Hematopoietic multipotent progenitor cell treated with erythropoietin and hydrocortisone succinate and interleukin-3 and kit ligand, for 8 days (in vitro differentiated cells): Measurements from ENCODE around the gene GPD2.

Source experiments
- DNase-seq: peaks from one replicate; pipeline ENCODE4 v3.0.0-alpha.2; 2015

Gene GPD2

DNA sequence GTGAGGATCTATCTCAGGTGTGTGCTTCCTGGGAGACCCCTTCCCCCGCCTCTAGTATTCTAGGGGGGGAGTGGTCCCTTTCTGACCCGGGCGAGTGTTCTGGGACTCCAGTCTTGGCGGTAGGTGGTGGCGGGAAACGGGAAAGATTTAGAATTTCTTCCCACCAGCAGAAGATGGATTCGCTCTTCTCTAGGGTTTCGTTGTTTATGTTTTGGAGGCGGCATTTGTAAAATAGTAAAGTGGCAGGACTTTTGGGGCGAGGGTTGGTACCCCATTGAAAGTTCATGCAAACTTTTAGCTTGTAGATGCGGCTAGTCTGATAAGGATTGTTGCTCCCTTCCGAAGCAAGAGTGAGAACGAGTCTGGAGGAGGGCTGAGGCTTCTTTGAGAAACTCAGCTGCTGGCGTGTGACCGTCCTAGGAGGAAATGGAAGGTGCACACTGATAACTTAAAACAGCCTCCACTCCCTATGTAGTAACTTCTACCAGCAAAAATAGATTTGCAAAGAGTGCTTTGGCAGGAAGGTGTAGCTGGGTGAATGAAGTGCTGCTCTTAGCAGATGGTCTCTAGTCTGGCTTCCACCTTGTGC is 412 bp downstream of the GPD2 start:
- peak; percentile 79 for DNase-seq

DNA sequence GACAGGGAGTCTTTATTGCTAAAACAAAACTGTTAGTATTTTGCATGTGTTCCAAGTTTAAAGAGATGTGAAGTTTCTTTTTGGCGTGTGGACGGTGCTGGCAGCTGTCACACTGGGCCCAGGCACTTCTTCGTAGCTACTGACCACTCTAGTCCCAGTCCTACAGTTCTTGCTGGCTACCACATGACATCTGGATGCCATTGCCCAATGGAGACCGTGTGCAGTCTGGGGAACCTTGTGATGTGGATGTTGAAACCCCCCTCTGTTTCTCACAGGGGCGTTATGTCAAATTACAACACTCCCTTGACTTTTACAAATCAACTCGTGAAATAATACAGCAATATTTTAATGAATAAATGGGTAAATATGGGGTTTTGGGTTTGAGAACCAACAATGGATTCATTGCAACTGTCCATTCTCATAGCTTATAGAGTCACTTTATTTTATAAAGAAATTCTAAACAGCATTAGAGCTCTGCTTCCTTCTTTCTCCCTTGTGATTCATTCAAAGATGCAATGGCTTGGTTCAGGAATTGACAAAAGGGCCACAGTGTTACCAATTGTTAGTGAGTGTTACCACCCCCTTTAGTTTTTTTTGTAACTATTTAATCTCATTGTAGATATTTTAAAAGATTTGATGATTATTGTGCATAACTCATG is 1.2 kb downstream of the GPD2 start:
- peak; percentile 33 for DNase-seq

DNA sequence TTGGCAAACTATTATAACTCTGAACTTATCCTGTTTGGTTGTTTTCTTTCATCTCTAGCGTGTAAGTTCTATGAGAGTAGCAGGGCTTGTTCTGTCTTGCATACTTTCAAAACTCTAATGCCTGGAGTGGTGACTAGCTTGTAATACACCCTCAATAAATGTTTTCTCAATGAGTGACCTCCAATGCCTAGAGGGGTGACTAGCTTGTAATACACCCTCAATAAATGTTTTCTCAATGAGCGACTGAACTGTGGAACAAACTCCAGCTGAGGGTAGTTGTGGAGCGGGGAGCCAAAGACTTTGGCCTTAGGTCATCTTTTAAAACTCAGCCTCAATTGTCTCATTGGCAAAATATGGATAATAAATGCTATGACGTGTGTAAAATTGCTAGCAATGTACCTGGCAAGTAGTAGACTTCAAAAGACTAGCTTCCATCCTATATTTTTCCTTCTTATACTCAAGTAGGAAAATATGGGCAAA is 1.8 kb downstream of the GPD2 start:
- DNase-seq: no peak

DNA sequence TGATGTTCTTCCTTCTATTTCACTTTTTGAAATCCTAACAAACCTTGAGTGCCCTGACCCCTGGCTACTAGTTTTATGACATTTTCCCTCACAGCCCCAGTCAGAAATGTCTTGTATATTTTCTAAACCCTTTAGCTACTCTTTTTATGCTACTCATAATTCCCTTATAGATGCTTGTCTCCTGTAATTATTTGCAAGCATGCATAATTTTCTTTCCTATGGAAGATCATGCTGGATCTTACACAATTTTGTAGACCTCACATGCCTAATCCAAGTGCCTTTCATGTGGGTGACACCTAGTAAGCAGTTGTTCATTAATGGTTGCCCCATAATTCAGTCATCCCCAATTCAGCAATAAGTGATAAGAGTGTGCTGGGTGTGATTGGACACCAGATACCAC is 6.9 kb downstream of the GPD2 start:
- no peak for DNase-seq

DNA sequence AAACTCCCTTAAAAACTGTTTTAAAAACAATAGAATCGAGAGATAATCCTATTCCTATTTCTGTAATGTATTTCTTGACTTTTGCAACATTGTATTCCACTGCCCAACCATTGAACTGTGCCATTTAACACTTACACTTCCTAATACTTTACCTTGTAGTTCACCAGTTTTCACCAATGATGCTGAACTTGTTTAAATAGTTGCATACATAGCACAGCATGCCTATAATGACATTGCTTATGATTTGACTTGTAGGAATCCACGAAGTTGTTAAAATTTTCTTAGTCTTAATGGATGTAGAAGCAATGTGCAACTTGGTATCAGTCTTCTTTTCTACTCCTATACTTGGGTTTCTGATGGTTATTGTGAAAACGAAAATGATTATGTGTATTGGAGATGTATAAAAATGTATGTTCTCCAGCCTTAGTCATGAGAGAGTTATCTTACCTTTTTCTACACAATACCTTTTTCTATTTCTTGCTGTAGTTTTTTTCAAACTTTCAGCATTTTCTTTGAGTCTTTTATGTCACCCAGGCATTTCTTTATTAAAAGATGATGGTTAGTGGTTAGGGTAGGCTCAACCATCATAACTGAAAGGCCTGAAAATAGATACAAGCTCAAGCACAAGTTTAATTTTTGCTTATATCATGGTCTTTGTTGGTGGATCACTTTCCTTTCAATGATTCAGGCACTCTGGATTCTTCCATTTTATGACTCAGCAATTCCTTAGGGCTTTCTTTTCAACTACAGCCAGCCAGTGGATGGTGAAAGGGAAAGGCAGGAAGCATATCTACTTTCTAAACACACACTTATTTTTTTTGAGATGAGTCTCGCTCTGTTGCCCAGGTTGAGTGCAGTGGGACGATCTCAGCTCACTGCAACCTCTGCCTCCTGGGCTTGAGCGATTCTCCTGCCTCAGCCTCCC is 9.4 kb downstream of the GPD2 start:
- DNase-seq: no peak

GRCh38 chr2:156447761-156448160 is 11.6 kb downstream of the GPD2 start:
- DNase-seq: no peak

DNA sequence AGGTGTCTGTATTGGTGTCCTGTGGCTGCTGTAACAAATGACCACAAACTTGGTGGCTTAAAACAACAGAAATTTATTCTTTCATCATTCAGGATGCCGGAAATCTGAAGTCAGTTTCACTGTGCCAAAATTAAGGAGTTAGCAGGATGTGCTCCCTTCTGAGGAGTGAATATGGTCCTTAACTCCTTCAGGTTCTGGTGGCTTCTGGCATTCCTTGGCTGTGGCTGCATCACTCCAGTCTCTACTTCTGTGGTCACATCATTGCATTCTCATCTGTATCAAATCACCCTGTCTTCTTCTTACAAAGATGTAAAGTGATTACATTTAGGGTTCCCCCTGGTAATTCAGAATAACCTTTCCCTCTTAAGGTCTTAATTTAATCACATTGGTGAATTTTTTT is 12.6 kb downstream of the GPD2 start:
- DNase-seq: no peak

DNA sequence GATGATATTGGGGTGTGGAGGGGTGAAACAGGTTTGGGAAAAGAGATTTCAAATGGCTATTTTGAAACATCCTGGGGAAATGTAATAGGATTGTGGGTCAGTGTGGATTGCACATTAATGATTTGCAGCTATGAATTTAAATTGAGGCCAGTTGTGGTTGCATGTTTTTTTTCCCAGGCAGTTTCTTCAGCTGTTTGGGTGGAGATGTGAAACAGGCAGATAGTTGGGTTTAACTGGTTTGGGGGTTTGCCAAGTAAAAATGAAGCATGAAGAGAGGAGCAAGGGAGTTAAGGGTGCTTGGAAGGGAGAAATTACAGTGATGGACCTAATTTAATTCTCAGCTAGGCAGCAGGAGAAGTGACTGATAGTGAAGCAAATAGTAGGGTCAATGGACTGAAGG is 16.8 kb downstream of the GPD2 start:
- peak; percentile 76 for DNase-seq

DNA sequence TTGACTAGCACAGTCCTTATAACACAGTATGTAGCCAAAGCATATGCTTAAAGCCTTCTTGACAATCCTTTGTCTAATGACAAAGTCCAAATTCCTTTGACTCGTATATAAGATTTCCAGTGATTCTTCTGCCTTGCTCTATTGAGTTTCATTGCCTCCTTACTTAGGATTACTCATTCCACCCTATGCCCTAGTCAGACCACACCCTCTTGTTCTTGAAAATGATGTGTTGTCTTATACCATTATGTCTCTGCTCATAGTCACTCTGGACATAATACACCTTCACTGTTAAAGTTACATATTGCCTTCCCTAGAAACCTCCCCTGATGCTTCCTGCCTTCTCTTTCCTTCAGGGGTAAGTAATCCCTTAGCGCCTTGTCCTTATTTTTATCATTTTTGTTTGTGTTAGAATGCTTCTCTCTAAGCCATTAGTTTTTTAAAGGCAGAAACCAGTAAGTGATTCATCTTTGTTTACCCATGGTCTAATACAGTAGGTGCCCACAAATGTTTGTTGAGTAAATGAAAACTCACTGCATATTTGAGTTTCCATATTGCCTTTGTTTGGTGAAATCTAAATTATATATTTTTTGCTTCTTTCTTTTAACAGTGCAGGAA is 19.3 kb downstream of the GPD2 start:
- DNase-seq: no peak

- DNase-seq: no peak
Observed at GRCh38 chr2:156456616-156457015, 20.4 kb downstream of the GPD2 start.

- DNase-seq: no peak
Observed at GRCh38 chr2:156457523-156458517, 21.6 kb downstream of the GPD2 start.

DNA sequence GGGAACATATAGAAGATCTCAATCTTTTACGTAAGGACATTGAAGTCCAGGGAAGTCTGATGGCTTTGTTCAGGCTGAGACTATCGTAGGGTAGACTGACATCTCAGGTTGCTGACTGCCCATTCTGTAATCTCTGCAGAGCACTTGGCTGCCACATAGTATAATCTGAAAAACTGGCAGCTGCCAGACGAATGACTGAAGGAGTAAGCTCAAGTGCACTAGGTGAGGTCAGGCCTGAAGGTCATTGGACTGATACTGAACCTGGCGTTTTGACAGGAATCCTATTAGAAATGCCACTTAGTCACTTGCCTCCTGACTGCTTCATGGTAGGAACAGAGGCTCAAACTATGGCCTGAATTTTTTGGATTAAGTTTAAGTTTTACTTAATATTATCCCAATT is 23.5 kb downstream of the GPD2 start:
- DNase-seq: no peak

DNA sequence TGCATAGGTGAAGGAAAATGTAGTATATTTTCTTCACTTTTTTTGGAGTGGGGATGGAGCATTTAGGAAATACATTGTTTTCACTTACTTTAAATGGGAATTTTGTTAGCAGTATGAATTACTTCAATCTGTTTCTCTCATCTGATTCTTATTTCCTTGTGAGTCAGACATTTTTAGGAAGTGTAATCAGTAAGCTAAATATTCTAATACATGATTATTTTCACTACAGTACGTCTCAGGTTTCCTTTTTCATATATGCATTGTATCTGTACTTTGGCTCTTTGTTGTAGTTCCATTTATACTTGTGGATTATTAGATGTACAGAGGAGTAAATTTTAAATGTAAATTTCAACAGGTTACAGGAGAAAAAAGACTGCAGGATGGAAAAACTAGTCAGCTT is 27.9 kb downstream of the GPD2 start:
- no peak for DNase-seq

- DNase-seq: peak; percentile 46
Observed at GRCh38 chr2:156465573-156465972, 29.4 kb downstream of the GPD2 start.

GRCh38 chr2:156466739-156467405 is 30.7 kb downstream of the GPD2 start:
- no peak for DNase-seq

DNA sequence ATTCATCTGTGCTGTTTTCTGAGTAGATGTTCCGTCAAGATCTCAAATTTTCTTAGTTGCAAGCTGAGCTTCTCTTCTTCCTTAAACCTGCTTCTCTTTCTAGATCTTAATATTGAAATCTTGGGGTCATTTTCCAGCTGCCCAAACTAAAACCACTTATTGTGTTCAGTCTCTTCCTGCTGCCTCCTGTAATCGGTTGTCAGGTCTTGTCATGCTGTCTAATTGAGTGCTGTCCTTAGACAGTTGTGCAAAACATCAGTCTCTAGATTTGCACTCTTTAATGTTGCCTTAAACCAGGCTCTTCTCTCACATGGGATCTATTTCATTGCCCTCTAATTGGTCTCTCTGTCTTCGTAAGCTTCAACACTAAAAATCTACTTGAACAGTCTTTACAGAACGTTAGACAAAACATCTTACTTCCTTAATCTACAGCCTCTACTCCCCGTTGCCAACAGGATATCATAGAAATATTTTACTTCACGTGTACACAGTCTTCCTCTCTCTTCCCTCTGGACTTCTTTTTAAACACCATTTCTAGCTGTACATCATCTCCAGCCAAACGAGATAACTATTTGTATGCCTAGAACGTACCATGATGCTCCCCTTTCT is 34.9 kb downstream of the GPD2 start:
- peak; percentile 26 for DNase-seq

DNA sequence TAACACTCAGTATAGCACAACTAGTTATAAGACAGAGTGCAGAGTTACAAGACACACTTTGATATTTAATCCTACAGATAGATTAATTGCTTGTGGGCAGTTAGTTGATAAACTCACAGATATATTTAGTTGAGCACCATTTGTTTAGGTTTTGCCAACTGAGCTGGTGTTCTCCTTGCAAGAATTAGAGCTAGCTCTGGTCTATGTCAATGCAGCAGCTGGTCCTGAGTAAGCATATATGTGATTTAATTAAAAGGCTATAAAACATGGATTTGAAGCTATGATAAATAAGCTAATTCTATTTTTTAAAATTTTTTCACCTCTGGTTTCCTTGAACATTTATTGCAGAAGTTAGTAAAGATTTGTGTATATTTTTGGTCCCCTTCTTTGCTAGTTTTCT is 35.6 kb downstream of the GPD2 start:
- no peak for DNase-seq

DNA sequence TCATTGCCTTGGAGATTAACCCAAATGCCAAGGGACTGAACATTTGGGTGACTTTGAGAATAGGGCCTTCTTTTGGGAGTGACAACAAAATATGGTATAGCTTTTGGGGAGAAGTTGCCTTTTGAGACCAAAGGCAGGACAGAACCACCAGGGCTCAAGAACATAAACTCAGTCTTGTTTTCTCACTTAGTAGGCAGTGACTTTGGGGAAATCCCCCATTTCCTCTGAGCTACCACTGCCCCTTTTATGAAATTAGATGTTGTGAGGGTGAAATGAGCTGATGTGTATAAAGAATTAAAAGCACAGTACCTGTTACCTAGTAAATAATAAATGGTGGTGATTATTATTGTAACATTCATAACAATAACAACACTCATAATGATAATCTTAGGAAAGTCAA is 36.5 kb downstream of the GPD2 start:
- DNase-seq: no peak

GRCh38 chr2:156473445-156473844 is 37.3 kb downstream of the GPD2 start:
- peak; percentile 74 for DNase-seq

DNA sequence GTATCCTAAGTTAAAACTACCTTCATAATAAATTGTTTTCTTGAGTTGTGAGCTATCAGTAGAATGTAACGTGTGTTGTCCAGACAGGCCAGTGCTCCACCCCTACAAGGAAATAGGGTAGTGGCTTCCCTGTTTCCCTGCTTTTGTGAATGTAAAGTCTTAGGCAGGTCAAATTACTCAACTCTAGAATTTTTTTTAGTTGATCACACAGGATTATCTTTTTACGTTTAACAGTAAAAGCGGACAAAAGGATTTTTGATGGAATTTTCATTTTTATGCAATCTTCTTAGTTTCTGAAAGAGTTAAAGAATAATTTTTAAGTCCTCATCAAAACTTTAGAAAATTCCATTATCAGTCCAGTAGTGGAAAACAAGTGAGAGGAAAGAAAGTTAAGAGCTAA is 38.2 kb downstream of the GPD2 start:
- no peak for DNase-seq
